NT2/D1 (cell line): ENCODE results near the gene ENPP1.

Source experiments
- SUZ12 ChIP-seq: IDR thresholded peaks from 2 replicates; pipeline ENCODE4 v1.6.1; 2011; ENCODE audit not compliant: insufficient read length, insufficient read depth; ENCODE audit errors: extremely low read depth
- YY1 ChIP-seq: IDR thresholded peaks from 2 replicates; pipeline ENCODE4 v1.6.1; 2011; ENCODE audit not compliant: insufficient read length, insufficient read depth

DNA sequence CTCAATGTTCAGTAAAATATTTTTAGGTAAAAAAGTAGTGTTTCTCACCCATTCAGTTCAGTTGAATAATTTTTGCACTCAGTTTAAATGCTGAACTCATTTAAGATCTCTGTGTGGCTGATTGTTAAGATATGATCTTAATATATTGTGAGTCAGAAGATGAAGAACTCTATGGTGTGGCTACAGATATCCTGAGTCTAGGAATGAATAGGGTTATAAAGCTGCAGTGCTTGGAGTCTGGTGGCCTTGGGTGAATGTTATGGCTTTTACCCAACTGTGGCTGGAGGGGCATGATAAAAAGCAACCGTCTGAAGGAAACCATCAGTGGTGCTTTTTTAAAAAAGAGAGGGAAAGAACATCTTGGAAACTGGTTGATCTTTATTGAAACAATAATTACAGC, 77.4 kb downstream of the ENPP1 start:
- TF ChIP-seq YY1 (no peak), SUZ12 (no peak)
